Esophagus muscularis mucosa (tissue), 4 donors: Measurements from ENCODE around the gene CCL8. TPM values are rescaled to one million over a fixed set of nuclear protein-coding genes. Genes with fewer than 3 reads are reported as not detected.

ENCODE experiments used
- DNase-seq: peaks from one replicate; pipeline ENCODE4 v3.0.0-alpha.2; 2017; ENCODE audit errors: extremely low spot score
- H3K27ac ChIP-seq, 4 donors: fragments of 200-600 bp; sonication (generic); replicated peaks in 1 of 4; 1 replicate in 3 of 4; 2 replicates in 1 of 4; pipeline ENCODE4 v1.5.1; 2016 to 2019; ENCODE audit warnings: mild to moderate bottlenecking in 1 of 4
- H3K27me3 ChIP-seq, 4 donors: fragments of 200-600 bp; sonication (generic); one replicate each; pipeline versions ENCODE4 v1.5.1 to v1.6.0; 2016 to 2019
- H3K36me3 ChIP-seq, 4 donors: fragments of 200-600 bp; sonication (generic); one replicate each; pipeline ENCODE4 v1.5.1; 2016 to 2019
- H3K4me1 ChIP-seq, 4 donors: fragments of 200-600 bp; sonication (generic); one replicate each; pipeline ENCODE4 v1.5.1; 2016 to 2019
- H3K4me3 ChIP-seq, 4 donors: fragments of 200-600 bp; sonication (generic); 1 replicate in 2 of 4; 2 replicates in 2 of 4; pipeline ENCODE4 v1.5.1; 2016 to 2019; ENCODE audit warnings: mild to moderate bottlenecking in 4 of 4, moderate library complexity in 1 of 4
- H3K9me3 ChIP-seq, 4 donors: fragments of 200-600 bp; sonication (generic); 1 replicate in 3 of 4; 2 replicates in 1 of 4; pipeline ENCODE4 v1.5.1; 2016 to 2019
- EP300 ChIP-seq: sonication (generic); formaldehyde crosslinking; IDR thresholded peaks from one replicate; pipeline ENCODE4 v1.6.1; 2017; ENCODE audit warnings: antibody characterized with exemption
- POLR2A ChIP-seq: fragments of 450-650 bp; IDR thresholded peaks from one replicate; pipeline ENCODE4 v1.6.1; 2017; ENCODE audit warnings: antibody characterized with exemption, moderate library complexity, mild to moderate bottlenecking, low read depth
- POLR2AphosphoS5 ChIP-seq, 2 donors: sonication (generic); formaldehyde crosslinking; IDR thresholded peaks; one replicate each; pipeline ENCODE4 v1.6.1; 2017; ENCODE audit warnings: antibody characterized with exemption in 2 of 2
- WGBS: methylation state at CpG from one replicate; pipeline ENCODE4 v1.1.5; 2018; 5-methylcytosine and 5-hydroxymethylcytosine counted together
- intact Hi-C: fragments of 100-400 bp; cut with DNase I; formaldehyde crosslinking; loops from one replicate; pipeline ENCODE4 v1.15.1; 2023
- total RNA-seq, 4 donors: library from RNA; depleted of rRNA; stranded (reverse); fragments of >200 nt; gene quantifications; one replicate each; pipeline versions ENCODE4 v1.1.0 to v1.2.1, GENCODE V29; 2016
- TF ChIP-seq, protein P1 (sequence below), 3 experiments: fragments of 200-600 bp in 2 of 3; fragments of 450-650 bp in 1 of 3; sonication (generic) in 2 of 3; IDR thresholded peaks; one replicate each; pipeline ENCODE4 v1.5.1; 2017 to 2019; ENCODE audit warnings: antibody characterized with exemption in 3 of 3, mild to moderate bottlenecking in 2 of 3, moderate library complexity in 1 of 3

Gene CCL8
- total RNA-seq, 4 donors from 2014 or later, result 2.0 TPM; not detected in 3

DNA sequence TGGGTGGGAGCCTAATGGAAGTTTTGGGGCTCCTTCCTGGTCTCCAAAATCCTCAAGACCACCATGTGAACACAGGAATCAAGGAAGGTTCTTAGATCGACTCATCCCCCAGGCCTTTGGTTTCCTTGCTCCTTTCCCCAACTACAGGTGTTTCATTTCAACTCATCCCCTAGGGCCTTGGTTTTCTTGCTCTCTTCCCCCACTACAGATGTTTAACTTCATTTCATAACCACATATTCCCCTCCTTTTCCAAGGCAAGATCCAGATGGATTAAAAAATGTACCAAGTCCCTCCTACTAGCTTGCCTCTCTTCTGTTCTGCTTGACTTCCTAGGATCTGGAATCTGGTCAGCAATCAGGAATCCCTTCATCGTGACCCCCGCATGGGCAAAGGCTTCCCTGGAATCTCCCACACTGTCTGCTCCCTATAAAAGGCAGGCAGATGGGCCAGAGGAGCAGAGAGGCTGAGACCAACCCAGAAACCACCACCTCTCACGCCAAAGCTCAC lies 33.9 kb upstream of the CCL8 start, which contains the start of gene CCL11:
Gene CCL11, plus strand, starts transcription at position 457 of the 507 bp plus-strand sequence. CDS start 67 bp downstream, outside the sequence.
- H3K4me3 ChIP-seq, result no peak within 1 kb of the TSS
- WGBS, result 62% methylated on average over 4 of the region's 4 CpGs
- H3K9me3 ChIP-seq, result no peaks in the 10 kb centered on the region
- TF ChIP-seq, protein P1, sequence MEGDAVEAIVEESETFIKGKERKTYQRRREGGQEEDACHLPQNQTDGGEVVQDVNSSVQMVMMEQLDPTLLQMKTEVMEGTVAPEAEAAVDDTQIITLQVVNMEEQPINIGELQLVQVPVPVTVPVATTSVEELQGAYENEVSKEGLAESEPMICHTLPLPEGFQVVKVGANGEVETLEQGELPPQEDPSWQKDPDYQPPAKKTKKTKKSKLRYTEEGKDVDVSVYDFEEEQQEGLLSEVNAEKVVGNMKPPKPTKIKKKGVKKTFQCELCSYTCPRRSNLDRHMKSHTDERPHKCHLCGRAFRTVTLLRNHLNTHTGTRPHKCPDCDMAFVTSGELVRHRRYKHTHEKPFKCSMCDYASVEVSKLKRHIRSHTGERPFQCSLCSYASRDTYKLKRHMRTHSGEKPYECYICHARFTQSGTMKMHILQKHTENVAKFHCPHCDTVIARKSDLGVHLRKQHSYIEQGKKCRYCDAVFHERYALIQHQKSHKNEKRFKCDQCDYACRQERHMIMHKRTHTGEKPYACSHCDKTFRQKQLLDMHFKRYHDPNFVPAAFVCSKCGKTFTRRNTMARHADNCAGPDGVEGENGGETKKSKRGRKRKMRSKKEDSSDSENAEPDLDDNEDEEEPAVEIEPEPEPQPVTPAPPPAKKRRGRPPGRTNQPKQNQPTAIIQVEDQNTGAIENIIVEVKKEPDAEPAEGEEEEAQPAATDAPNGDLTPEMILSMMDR (IDR thresholded peaks at IDR 0.05), result no peak
- TF ChIP-seq POLR2AphosphoS5 (IDR thresholded peaks at IDR 0.05), result peak in 1 of 2 donors; percentile 35
- no peak for TF ChIP-seq EP300
- TF ChIP-seq POLR2A, result no peak
- no peak for DNase-seq
- no peaks in the 10 kb centered on the region for H3K36me3 ChIP-seq
- no peaks in the 10 kb centered on the region for H3K27me3 ChIP-seq
- H3K27ac ChIP-seq, result peak within 1 kb of the TSS in 1 of 4 donors; percentile 3
- intact Hi-C loops, result no loop called here
- no peaks in the 10 kb centered on the region for H3K4me1 ChIP-seq

DNA sequence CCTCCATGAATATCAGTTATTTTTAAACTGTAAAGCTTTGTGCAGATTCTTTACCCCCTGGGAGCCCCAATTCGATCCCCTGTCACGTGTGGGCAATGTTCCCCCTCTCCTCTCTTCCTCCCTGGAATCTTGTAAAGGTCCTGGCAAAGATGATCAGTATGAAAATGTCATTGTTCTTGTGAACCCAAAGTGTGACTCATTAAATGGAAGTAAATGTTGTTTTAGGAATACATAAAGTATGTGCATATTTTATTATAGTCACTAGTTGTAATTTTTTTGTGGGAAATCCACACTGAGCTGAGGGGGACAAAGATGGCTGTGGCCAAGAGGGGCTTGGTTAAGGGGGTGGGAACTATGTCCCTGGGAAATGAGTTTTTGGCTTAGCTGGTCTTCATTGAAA lies 31.4 kb upstream of the CCL8 start:
- TF ChIP-seq EP300, result no peak
- TF ChIP-seq POLR2AphosphoS5 (IDR thresholded peaks at IDR 0.05), result no peak
- TF ChIP-seq POLR2A, result no peak
- TF ChIP-seq, protein P1 (IDR thresholded peaks at IDR 0.05), result no peak
- no peak overlapping the region for H3K4me3 ChIP-seq
- intact Hi-C loops, result no loop called here
- no peak for DNase-seq
- H3K27me3 ChIP-seq, result no peaks in the 10 kb centered on the region
- H3K36me3 ChIP-seq, result no peaks in the 10 kb centered on the region
- H3K4me1 ChIP-seq, result no peaks in the 10 kb centered on the region
- WGBS, result 61% methylated on average over 2 of the region's 2 CpGs
- no peaks in the 10 kb centered on the region for H3K9me3 ChIP-seq
- no peak overlapping the region for H3K27ac ChIP-seq

GRCh38 chr17:34290586-34290985 lies 28.6 kb upstream of the CCL8 start:
- intact Hi-C loops, result no loop called here
- TF ChIP-seq POLR2AphosphoS5 (IDR thresholded peaks at IDR 0.05) (no peak), POLR2A (no peak), EP300 (no peak)
- TF ChIP-seq, protein P1 (IDR thresholded peaks at IDR 0.05), result no peak
- Histone ChIP-seq H3K36me3 (no peaks in the 10 kb centered on the region), H3K4me3 (no peak overlapping the region), H3K4me1 (no peaks in the 10 kb centered on the region), H3K27ac (no peak overlapping the region), H3K27me3 (no peaks in the 10 kb centered on the region), H3K9me3 (no peaks in the 10 kb centered on the region)
- no peak for DNase-seq
- 71% methylated on average over 4 of the region's 4 CpGs for WGBS

DNA sequence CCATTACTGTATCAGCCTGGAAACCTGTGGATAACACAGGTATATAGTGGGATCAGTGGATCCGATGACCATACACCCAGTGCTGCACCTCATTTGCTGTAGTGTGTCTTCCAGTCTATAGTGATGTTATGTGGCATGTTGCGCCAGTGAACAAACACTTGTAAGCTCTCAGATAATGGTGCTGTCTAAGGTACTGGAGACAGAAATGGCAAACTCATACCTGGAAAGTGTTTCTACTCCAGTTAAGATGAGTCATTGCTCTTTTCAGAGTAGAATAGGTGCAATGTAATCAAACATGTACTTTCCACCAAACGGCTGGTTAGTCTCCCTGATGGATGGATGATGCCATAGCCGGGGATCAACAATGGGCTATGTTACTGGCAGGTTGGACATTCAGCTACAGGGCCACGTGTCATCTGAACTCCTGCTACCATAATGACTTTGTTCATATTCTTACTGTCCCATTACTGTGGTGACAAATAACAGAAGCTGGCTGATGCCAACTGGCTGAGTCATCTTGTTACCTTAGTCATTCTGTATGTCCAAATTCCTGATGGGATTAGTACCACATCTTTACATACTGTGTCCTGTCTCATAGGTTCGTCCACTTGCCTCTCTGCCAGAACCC lies 27.4 kb upstream of the CCL8 start:
- Histone ChIP-seq H3K4me1 (no peaks in the 10 kb centered on the region), H3K27ac (no peak overlapping the region), H3K4me3 (no peak overlapping the region), H3K9me3 (no peaks in the 10 kb centered on the region), H3K36me3 (no peaks in the 10 kb centered on the region), H3K27me3 (no peaks in the 10 kb centered on the region)
- no peak for DNase-seq
- intact Hi-C loops, result no loop called here
- TF ChIP-seq EP300 (no peak), POLR2A (no peak), POLR2AphosphoS5 (IDR thresholded peaks at IDR 0.05) (no peak)
- TF ChIP-seq, protein P1 (IDR thresholded peaks at IDR 0.05), result no peak
- WGBS, result 95% methylated on average over 6 of the region's 6 CpGs

DNA sequence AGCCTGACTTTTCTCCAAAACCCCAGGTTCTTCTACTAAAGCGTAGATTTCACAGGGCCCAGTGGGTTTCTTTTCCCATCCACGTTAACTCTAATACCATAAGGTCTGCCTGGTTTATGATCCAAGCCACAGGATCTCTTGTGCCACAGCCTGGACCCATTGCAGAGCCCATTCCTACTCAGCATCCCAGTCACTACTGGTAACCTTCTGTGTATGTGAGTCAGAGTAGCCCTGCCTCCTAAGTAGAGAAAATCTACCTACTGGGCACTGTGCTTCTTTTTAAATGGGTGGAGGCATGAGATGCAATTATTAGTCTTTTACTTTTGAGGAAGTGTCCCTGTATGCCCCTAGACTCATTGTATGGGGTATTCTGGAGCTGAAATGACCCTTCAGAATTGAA lies 20.2 kb upstream of the CCL8 start:
- DNase-seq, result no peak
- H3K4me3 ChIP-seq, result no peak overlapping the region
- intact Hi-C loops, result no loop called here
- H3K27ac ChIP-seq, result no peak overlapping the region
- no peaks in the 10 kb centered on the region for H3K36me3 ChIP-seq
- peaks cover 6 to 27% (median 18%) of the 10 kb centered on the region in 4 donors for H3K4me1 ChIP-seq
- H3K27me3 ChIP-seq, result no peaks in the 10 kb centered on the region
- 96% methylated on average over 2 of the region's 2 CpGs for WGBS
- TF ChIP-seq, protein P1 (IDR thresholded peaks at IDR 0.05), result no peak
- TF ChIP-seq EP300 (no peak), POLR2AphosphoS5 (IDR thresholded peaks at IDR 0.05) (no peak), POLR2A (no peak)
- no peaks in the 10 kb centered on the region for H3K9me3 ChIP-seq
